ENCODE measurements around the gene DGKD. TPM values are rescaled to one million over a fixed set of nuclear protein-coding genes. Genes with fewer than 3 reads are reported as not detected.

The DGKD gene
- total RNA-seq, 3 donors from 2014 or later = 17.1 to 41.3 (median 37.3) TPM

GRCh38 chr2:233445152-233445830 is 91.0 kb downstream of the DGKD start:
- Histone ChIP-seq H3K36me3 (peaks cover 6% of the 10 kb centered on the region), H3K27me3 (no peaks in the 10 kb centered on the region), H3K27ac (no peak overlapping the region), H3K9me3 (no peaks in the 10 kb centered on the region), H3K4me1 (no peaks in the 10 kb centered on the region), H3K4me3 (no peak overlapping the region)
- no peak for TF ChIP-seq CTCF (IDR thresholded peaks at IDR 0.05)
- TF ChIP-seq POLR2A (IDR thresholded peaks at IDR 0.05) = no peak
- no peak for TF ChIP-seq POLR2AphosphoS5 (IDR thresholded peaks at IDR 0.05)
- intact Hi-C loops (cut with DNase I; ENCODE audit: low total_unique reads) = loop anchor here (10.0 kb wide), 1 partner anchor 270 kb away; the partner anchor contains the start of genes UGT1A4 and UGT1A5
- no peak for DNase-seq (ENCODE audit: low spot score in 2 of 2)

GRCh38 chr2:233446121-233446520 is 91.8 kb downstream of the DGKD start:
- DNase-seq (ENCODE audit: low spot score in 2 of 2) = no peak
- intact Hi-C loops (cut with DNase I; ENCODE audit: low total_unique reads) = loop anchor here (10.0 kb wide), 1 partner anchor 269 kb away; the partner anchor contains the start of genes UGT1A4 and UGT1A5

GRCh38 chr2:233446606-233447305 is 92.5 kb downstream of the DGKD start:
- peaks cover 6% of the 10 kb centered on the region for H3K36me3 ChIP-seq

More at GRCh38 chr2:233446121-233446520, 91.8 kb downstream of the DGKD start:
- Histone ChIP-seq H3K36me3 (peaks cover 6% of the 10 kb centered on the region), H3K4me1 (no peaks in the 10 kb centered on the region), H3K4me3 (no peak overlapping the region), H3K27ac (no peak overlapping the region), H3K9me3 (no peaks in the 10 kb centered on the region), H3K27me3 (no peaks in the 10 kb centered on the region)
- TF ChIP-seq CTCF (IDR thresholded peaks at IDR 0.05) (no peak), POLR2AphosphoS5 (IDR thresholded peaks at IDR 0.05) (no peak), POLR2A (IDR thresholded peaks at IDR 0.05) (no peak)

GRCh38 chr2:233447506-233448219 is 93.4 kb downstream of the DGKD start:
- Histone ChIP-seq H3K27ac (no peak overlapping the region), H3K4me1 (no peaks in the 10 kb centered on the region), H3K36me3 (peaks cover 6% of the 10 kb centered on the region), H3K9me3 (no peaks in the 10 kb centered on the region), H3K27me3 (no peaks in the 10 kb centered on the region), H3K4me3 (no peak overlapping the region)
- TF ChIP-seq POLR2A (IDR thresholded peaks at IDR 0.05) = no peak
- no peak for TF ChIP-seq CTCF (IDR thresholded peaks at IDR 0.05)
- no peak for TF ChIP-seq POLR2AphosphoS5 (IDR thresholded peaks at IDR 0.05)
- no peak for DNase-seq (ENCODE audit: low spot score in 2 of 2)
- intact Hi-C loops (cut with DNase I; ENCODE audit: low total_unique reads) = loop anchor here (10.0 kb wide), 1 partner anchor 267 kb away; the partner anchor contains the start of genes UGT1A4 and UGT1A5

More at GRCh38 chr2:233446606-233447305, 92.5 kb downstream of the DGKD start:
- Histone ChIP-seq H3K27me3 (no peaks in the 10 kb centered on the region), H3K4me3 (no peak overlapping the region), H3K27ac (no peak overlapping the region), H3K4me1 (no peaks in the 10 kb centered on the region), H3K9me3 (no peaks in the 10 kb centered on the region)
- intact Hi-C loops (cut with DNase I; ENCODE audit: low total_unique reads) = loop anchor here (10.0 kb wide), 1 partner anchor 268 kb away; the partner anchor contains the start of genes UGT1A4 and UGT1A5
- no peak for DNase-seq (ENCODE audit: low spot score in 2 of 2)
- TF ChIP-seq POLR2A (IDR thresholded peaks at IDR 0.05) = no peak

GRCh38 chr2:233448220-233448559 is 93.9 kb downstream of the DGKD start:
- intact Hi-C loops (cut with DNase I; ENCODE audit: low total_unique reads) = loop anchor here (10.0 kb wide), 1 partner anchor 267 kb away; the partner anchor contains the start of genes UGT1A4 and UGT1A5

More at GRCh38 chr2:233448220-233448559, 93.9 kb downstream of the DGKD start:
- peak in 1 of 2 donors; percentile 46 for DNase-seq (ENCODE audit: low spot score in 2 of 2)
- TF ChIP-seq POLR2A (IDR thresholded peaks at IDR 0.05) = no peak
- no peak for TF ChIP-seq CTCF (IDR thresholded peaks at IDR 0.05)
- TF ChIP-seq POLR2AphosphoS5 (IDR thresholded peaks at IDR 0.05) = no peak
- Histone ChIP-seq H3K27ac (no peak overlapping the region), H3K4me3 (no peak overlapping the region), H3K4me1 (no peaks in the 10 kb centered on the region), H3K27me3 (no peaks in the 10 kb centered on the region), H3K9me3 (no peaks in the 10 kb centered on the region), H3K36me3 (peaks cover 6% of the 10 kb centered on the region)
